GM15510 (cell line): ENCODE data around the gene IRF8.
A peak's percentile ranks its signal among the peaks of the same experiment; 100 is the strongest.

Experiments
- POLR2A ChIP-seq: IDR thresholded peaks from 3 replicates; pipeline ENCODE4 v1.6.1; 2011; ENCODE audit warnings: borderline replicate concordance; ENCODE audit not compliant: insufficient read length; ENCODE audit errors: extremely low read depth

IRF8 gene

DNA sequence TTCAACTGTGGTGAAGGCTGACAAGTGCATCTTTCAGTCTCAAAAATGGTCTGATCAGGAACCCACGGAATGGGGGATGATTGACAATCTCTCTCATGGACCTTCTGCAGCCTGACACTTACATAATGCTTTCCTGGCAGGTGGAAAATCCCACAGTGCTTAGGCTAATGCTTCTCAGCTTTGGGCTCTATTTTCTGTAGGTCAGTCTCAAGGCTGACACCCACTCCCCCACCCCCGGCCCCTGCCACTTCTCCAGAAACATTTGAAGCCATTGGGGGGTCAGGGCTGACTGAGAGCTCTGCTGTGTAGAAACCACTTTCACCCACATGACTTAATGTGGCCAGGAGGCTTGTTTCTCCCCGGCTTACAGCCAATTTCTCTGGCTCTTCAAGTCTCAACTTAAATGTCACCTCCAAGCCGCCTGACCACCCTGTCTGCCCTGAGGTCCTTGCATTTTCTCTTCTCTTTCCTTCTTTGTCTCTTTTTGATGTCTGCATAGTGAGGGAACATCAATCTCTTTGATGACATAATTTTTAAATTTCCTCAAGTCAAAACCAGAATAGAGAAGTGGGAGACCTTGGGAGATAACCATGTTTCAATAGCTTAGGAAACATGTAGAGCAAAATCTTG lies 16.7 kb upstream of the IRF8 start:
- TF ChIP-seq POLR2A = no peak

DNA sequence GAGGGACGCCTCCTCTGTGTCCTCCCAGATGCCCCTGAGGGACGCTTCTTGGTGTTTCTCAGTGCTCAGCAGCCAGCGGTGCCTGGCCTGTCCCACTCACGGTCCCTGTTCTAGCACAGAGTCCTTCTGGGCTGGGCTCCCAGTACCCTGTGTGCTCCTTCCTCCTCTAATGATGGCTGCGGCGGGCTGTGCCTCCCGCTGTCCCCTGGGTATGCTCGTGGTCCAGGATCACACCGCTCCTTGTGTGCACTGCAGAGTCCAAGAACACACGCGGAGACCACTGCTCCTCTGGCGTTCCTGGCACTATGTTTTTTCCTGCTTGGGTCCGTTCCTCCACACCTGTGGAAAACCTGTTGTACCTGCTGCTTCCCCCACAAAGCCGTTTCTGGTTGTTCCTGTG lies 15.1 kb upstream of the IRF8 start:
- no peak for TF ChIP-seq POLR2A

- TF ChIP-seq POLR2A = no peak
Measured at GRCh38 chr16:85884808-85885463, 14.0 kb upstream of the IRF8 start.

DNA sequence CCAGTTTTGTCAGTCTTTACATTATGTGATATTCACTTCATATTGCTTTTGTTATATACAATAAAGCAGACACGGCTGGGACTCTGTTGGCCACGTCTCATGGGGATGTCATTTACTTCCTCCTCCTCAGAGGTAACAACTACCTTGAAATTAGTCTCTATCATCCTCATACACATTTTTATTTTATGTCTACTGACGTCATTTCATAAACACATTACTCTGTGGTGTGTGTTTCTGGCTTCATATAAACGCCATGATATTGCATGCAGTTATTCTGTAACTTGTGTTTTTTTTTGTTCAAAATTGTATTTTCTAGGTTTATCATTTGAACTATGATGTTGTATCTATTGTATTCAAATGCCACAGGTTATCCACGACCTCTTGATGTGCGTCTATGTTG lies 13.4 kb upstream of the IRF8 start:
- TF ChIP-seq POLR2A = no peak

DNA sequence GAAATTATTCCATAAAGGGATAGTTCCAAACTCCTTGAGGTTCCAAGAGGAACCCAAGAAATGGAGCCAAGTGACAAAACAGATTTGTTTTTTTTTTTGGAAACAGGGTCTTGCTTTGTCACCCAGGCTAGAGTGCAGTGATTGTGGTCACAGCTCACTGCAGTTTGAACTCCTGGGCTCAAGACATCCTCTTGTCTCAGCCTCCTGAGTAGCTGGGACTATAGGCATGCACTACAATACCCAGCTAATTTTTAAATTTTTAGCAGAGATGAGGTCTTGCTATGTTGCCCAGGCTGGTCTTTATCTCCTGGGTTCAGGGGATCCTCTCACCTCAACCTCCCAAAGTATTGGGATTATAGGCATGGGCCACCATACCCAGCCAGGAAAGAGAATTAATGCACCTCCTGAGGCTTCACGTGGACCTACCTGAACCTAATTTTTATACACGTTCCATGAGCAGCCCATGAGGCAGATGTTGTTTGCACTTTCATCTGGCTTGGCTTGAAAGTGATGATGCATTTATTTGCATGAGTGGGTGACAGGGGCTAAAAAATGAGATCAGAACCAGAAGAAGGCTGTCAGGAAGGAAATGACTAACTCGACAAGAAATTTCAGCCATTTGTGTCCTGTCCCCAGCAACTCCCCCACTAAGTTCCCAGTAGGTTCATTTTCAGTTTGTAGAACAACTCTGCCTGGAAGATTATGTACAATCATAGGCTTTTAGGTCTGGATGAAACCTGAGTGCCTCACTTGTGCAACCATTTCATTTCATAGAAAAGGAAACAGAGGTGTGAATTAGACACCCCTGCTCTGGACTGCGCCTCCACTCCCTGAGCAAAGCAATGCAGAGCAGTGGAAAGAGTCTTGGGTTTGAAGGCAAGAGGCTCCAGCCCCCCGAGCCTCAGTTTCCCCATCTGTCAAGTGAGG lies 10.3 kb upstream of the IRF8 start:
- TF ChIP-seq POLR2A = no peak

GRCh38 chr16:85891033-85891775 lies 7.8 kb upstream of the IRF8 start:
- no peak for TF ChIP-seq POLR2A

DNA sequence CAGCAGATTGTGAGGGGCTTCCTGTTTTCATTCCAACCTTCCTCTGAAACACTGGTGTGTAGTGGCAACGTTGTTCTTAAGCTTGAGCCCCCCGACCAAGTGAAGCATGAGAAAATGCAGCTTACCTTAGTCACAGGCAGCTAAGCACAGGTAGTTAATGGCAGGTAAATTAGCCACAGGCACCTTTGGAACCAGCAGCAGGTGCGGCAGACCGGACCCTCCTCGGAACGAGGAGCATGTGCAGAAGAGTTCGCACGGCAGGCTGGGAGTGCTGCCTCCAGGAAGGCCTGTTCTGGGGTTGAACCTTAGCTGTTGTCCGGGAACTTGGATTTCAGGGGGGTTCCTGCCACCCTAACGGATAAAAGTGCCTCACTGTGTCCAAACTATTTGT lies 7.2 kb upstream of the IRF8 start:
- TF ChIP-seq POLR2A = no peak

GRCh38 chr16:85892760-85893159 lies 6.2 kb upstream of the IRF8 start:
- TF ChIP-seq POLR2A = no peak

DNA sequence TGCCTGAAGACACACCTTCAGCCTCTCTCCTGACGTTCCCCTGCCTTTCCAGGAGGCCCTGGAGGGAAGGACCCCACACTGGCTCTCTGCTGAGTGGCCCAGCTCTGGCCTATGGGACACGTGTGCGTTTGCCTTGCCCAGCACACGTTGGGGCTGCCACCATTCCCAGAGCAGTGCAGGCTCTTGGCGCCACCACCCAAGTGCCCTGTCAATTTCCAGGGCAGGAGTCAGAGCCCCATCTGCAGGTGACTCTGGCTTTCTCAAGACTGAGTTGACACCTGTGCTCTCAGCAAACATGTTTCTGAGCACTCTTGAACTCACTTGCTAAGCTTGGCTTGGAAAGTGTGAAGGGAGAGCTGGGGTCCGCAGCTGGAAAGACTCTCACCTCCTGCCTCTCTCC lies 4.7 kb upstream of the IRF8 start:
- TF ChIP-seq POLR2A = no peak

- TF ChIP-seq POLR2A = no peak
Measured at GRCh38 chr16:85897382-85897781, 1.6 kb upstream of the IRF8 start.

DNA sequence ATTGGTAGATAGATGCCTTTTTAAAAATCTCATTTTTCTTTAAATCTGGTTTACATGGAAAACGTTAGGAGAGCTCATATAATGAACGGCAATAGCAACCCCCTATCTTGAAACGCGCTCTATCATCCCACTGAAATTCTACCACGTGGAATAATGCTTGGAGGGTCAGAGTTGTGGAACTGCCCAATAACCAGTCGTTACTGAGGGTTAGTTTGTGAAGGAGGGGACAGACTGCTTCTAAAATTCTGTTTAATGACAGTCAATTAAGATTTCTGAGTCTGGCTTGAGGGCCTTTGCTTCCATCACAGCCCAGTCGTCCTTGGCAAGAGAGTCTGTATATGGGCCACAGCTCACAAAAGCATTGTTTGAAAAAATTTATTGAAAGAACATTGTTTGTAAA lies 482 bp downstream of the IRF8 start:
- TF ChIP-seq POLR2A = no peak

- TF ChIP-seq POLR2A = peak; percentile 22
Measured at GRCh38 chr16:85900027-85900792, 1.2 kb downstream of the IRF8 start.

DNA sequence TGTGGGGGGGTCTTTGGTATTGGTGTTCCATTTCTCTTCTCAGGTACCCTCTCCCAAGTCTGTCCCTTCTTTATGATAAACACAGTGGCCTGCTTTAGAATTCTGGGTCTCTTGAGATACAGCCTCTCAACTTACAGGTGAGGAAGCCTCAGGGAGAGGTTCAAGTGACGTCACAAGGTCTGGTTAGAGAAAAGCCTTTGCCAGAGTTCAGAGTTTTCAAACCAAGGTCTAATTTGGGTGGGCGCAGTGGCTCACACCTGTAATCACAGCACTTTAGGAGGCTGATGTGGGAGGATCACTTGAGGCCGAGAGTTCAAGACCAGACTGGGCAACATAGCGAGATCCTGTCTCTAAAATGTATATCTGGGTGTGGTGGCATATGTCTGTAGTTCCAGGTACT lies 2.1 kb downstream of the IRF8 start:
- no peak for TF ChIP-seq POLR2A

GRCh38 chr16:85901773-85902365 lies 2.9 kb downstream of the IRF8 start:
- TF ChIP-seq POLR2A = no peak
